ENCODE results near the gene AOC1. TPM values are rescaled to one million over a fixed set of nuclear protein-coding genes. Genes with fewer than 3 reads are reported as not detected.

Gene AOC1
- total RNA-seq, 2 donors from 2014 or later, result not detected

DNA sequence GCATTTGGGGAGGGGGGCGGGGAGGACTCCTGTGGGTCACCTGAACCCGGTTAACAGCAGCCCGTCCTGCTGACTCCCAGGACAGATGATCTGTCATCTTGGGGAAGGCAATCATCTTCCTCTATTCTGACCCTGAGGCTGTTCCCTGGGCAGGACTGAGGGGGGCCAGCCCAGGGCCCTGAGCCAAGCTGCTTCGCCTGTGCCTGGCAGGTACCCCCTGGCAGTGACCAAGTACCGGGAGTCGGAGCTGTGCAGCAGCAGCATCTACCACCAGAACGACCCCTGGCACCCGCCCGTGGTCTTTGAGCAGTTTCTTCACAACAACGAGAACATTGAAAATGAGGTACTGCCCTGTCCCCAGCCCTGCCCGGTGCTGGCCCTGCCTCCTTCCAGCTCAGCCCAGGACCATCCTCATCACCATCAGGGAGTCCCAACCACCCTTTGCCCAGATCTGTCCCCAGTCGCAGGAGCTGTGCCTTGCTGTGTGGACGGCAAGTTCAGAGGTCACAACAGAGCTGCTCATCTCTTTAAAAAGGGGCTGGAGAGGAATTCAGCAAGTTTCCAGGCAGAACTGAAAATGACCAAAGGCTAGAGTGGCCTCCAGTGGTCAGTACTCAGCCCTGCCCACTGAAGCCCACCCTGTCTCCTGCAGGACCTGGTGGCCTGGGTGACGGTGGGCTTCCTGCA, 8.1 kb downstream of the AOC1 start:
- no peak overlapping the region for H3K27ac Mint-ChIP-seq
- H3K36me3 Mint-ChIP-seq (ENCODE audit: low read depth), result no peaks in the 10 kb centered on the region
- no peaks in the 10 kb centered on the region for H3K9me3 Mint-ChIP-seq
- H3K4me1 Mint-ChIP-seq, result no peaks in the 10 kb centered on the region
- peaks cover 11% of the 10 kb centered on the region for H3K27me3 Mint-ChIP-seq
- no peak overlapping the region for H3K4me3 Mint-ChIP-seq
- ATAC-seq (replicated peaks), result no peak

DNA sequence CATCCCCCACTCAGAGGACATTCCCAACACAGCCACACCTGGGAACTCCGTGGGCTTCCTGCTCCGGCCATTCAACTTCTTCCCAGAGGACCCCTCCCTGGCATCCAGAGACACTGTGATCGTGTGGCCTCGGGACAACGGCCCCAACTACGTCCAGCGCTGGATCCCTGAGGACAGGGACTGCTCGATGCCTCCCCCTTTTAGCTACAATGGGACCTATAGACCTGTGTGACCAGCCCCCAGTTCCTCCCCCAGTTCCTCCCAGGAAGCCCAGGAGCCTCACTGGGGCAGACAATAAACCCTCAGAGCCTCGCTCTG, 8.6 kb downstream of the AOC1 start:
- Mint-ChIP-seq H3K27ac (no peak overlapping the region), H3K4me3 (no peak overlapping the region), H3K4me1 (no peaks in the 10 kb centered on the region), H3K36me3 (ENCODE audit: low read depth) (no peaks in the 10 kb centered on the region), H3K9me3 (no peaks in the 10 kb centered on the region), H3K27me3 (peaks cover 9% of the 10 kb centered on the region)
- no peak for ATAC-seq (replicated peaks)

DNA sequence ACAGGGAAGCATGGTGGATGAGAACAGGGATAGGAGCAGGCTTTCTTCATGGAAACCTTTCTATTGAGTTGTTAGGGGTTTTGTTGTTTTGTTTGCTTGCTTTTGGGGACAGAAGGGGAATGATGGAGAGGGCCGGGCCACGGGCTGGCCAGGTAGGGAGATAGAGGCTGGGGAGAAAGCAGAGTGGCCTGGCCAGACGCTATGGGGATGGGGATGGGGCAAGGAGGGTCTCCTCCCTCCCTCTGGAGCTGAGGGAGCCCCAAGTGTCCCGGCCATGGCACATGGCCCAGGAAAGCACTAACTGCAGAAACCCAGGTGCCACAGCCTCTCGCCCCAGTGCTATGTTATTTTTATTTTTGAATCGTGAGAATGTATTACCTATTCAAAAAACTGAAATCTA, 10.0 kb downstream of the AOC1 start:
- no peak for ATAC-seq (replicated peaks)
- no peaks in the 10 kb centered on the region for H3K4me1 Mint-ChIP-seq
- H3K4me3 Mint-ChIP-seq, result no peak overlapping the region
- peaks cover 7% of the 10 kb centered on the region for H3K27me3 Mint-ChIP-seq
- no peaks in the 10 kb centered on the region for H3K36me3 Mint-ChIP-seq (ENCODE audit: low read depth)
- no peaks in the 10 kb centered on the region for H3K9me3 Mint-ChIP-seq
- no peak overlapping the region for H3K27ac Mint-ChIP-seq

DNA sequence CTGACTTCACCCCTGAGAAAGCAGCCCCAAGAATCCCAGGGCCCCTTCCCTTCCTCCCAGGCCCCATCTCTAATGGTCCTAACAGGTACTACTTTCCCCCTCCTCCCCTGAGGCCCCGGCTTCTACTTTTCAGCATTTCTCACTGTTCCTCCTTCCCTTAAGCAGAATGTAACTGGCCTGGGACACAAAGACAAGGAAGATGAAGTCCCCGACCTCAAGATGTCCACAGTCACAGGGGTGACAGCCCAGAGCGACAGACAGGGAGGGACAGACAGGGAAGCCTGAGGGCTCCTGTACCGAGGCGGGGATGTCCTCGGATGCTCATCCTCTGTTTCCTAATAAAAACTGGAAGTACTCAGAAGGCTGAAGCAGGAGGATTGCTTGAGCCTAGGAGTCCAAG, 11.6 kb downstream of the AOC1 start:
- Mint-ChIP-seq H3K27ac (no peak overlapping the region), H3K27me3 (peaks cover 11% of the 10 kb centered on the region), H3K4me3 (no peak overlapping the region), H3K4me1 (no peaks in the 10 kb centered on the region), H3K9me3 (no peaks in the 10 kb centered on the region), H3K36me3 (ENCODE audit: low read depth) (no peaks in the 10 kb centered on the region)
- no peak for ATAC-seq (replicated peaks)

DNA sequence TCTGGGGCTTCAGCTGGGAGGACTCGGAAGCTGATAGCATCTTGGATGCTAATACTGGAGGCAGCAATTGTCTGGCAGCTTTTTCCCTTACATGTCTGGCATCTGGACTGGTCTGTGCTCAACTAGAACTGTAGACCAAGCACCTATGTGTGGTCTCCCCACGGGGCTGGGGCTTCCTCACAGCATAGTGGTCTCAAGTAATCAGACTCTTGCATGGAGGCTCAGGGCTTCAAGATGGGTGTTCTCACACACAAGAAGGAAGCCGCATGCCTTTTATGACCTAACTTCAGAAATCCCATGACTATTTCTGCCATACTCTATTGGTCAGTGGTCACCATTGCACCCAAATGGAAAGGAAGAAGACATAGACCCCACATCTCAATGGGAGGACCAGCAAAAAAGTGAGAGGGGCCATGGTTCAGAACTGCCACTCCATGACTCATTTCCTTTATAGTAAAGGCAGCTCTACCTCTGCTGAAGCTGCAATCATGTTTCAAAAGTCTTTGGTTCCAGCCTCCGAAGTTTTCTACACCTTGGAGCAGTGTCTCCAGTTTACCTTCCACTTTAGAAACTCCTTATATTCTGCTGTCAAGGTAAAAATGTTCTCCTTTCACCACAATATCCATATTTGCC, 14.7 kb downstream of the AOC1 start:
- no peaks in the 10 kb centered on the region for H3K4me1 Mint-ChIP-seq
- no peaks in the 10 kb centered on the region for H3K36me3 Mint-ChIP-seq (ENCODE audit: low read depth)
- H3K9me3 Mint-ChIP-seq, result no peaks in the 10 kb centered on the region
- H3K4me3 Mint-ChIP-seq, result no peak overlapping the region
- ATAC-seq (replicated peaks), result no peak
- no peak overlapping the region for H3K27ac Mint-ChIP-seq
- peaks cover 12% of the 10 kb centered on the region for H3K27me3 Mint-ChIP-seq

DNA sequence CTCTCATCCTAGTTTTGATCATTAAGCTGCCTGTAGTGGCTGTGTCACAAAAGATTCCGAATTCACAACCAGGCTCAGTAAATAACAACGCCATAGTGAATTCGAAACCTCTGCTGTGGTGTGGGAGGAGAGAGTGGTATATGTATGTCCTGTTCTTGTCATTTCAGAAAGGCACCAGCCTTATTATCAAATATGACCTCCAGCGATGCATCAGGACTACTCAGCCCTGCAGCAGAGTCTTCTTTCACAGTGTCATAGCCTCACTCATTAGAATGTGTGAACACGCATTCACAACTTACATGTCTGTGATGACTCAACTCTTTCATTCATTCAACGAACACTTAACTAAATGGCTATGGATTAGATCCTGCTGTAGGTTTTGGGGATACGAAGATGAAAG, 15.3 kb downstream of the AOC1 start:
- Mint-ChIP-seq H3K4me3 (no peak overlapping the region), H3K9me3 (no peaks in the 10 kb centered on the region), H3K27ac (no peak overlapping the region), H3K27me3 (peaks cover 10% of the 10 kb centered on the region), H3K36me3 (ENCODE audit: low read depth) (no peaks in the 10 kb centered on the region), H3K4me1 (no peaks in the 10 kb centered on the region)
- ATAC-seq (replicated peaks), result peak; percentile 95

DNA sequence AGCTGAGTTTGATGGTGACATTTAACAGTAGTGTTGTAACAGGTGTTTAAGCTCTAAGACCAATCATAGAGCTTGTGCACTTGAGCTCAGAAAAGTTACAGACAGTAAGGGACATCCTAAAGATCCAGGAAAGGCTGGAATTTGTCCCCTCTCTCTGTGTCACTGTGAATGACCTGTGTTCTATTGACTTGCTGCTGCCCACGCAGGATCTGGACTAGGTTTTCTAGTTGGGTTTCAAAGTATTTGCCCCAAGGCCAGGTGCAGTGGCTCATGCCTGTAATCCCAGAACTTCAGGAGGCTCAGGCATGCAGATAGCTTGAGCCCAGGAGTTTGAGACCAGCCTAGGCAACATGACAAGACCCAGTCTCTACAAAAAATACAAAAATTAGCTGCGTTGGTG, 17.1 kb downstream of the AOC1 start:
- Mint-ChIP-seq H3K4me1 (no peaks in the 10 kb centered on the region), H3K27me3 (peaks cover 10% of the 10 kb centered on the region)

DNA sequence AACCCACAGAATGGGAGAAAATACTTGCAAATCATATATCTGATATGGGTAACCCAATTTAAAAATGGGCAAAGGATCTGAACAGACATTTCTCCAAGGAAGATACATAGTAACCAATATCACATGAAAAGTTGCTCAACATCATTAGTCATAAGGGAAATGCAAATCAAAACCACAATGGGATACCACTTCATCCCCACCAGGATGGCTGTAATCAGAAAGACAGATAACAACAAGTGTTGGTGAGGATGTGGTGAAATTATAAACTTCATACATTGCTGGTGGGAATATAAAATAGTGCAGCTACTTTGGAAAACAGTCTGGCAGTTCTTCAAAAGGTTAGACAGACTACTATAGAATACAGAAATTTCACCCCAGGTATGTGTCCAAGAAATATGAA, 19.3 kb downstream of the AOC1 start:
- Mint-ChIP-seq H3K4me3 (no peak overlapping the region), H3K27ac (no peak overlapping the region), H3K36me3 (ENCODE audit: low read depth) (no peaks in the 10 kb centered on the region), H3K9me3 (no peaks in the 10 kb centered on the region), H3K4me1 (peaks cover 6% of the 10 kb centered on the region), H3K27me3 (peaks cover 8% of the 10 kb centered on the region)
- no peak for ATAC-seq (replicated peaks)

More for the DNA sequence above, 17.1 kb downstream of the AOC1 start:
- no peak for ATAC-seq (replicated peaks)
- Mint-ChIP-seq H3K36me3 (ENCODE audit: low read depth) (no peaks in the 10 kb centered on the region), H3K27ac (no peak overlapping the region), H3K9me3 (no peaks in the 10 kb centered on the region), H3K4me3 (no peak overlapping the region)

DNA sequence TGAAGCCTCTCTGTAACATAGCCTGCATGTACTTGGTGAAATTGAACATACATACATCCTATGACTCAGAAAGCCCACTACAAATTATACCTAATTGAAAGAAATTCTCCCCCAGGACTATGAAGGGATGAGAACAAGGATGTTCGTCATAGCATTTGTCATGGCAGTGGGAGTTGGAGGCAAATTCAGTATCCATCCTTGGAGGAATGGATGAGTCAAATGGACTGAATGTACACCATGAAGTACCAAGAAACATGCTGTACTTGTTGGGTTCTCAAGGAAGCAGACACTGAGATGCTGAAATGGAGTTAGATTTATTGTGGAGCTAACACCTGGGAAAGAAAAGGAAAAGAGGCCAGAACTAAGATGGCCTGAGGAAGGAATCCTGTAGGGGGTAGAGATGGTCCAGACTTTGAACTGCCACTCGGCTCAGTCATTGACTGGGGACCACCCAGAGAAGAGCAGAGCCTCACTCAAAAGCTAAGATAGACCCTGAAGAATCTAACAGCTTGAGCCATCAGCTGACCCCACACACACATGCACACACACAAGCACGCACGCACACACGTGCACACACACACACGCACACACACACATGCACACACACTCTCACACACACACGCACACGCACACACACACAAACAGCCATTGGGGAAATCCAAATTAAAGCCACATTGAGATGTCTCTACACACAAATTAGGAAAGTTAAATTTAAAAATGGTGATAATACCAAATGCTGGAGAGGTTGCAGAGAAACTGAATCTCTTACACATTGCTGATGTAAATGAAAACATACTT, 22.3 kb downstream of the AOC1 start:
- H3K4me3 Mint-ChIP-seq, result no peak overlapping the region
- ATAC-seq (replicated peaks), result no peak
- no peaks in the 10 kb centered on the region for H3K36me3 Mint-ChIP-seq (ENCODE audit: low read depth)

DNA sequence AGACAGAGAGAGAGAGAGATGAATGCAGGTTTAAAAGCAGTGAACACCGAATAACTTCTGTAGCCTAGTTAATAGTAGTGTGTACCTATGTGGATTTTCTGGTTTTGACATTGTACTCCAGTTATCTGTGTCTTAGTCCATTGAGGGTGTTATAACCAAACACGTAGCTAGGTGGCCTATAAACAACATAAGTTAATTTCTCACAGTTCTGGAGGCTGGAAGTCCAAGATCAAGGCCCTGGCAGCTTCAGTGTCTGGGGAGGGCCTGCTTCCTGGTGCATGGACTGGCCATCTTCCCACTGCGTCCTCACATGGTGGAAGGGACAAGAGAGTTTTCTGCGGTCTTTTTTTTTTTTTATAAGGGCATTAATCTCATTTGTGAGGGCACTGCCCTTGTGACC, 23.5 kb downstream of the AOC1 start:
- Mint-ChIP-seq H3K4me1 (peaks cover 9% of the 10 kb centered on the region), H3K9me3 (peaks cover 11% of the 10 kb centered on the region), H3K27ac (no peak overlapping the region), H3K36me3 (ENCODE audit: low read depth) (no peaks in the 10 kb centered on the region), H3K27me3 (peaks cover 3% of the 10 kb centered on the region), H3K4me3 (no peak overlapping the region)
- no peak for ATAC-seq (replicated peaks)

More for the DNA sequence above, 22.3 kb downstream of the AOC1 start:
- Mint-ChIP-seq H3K9me3 (peaks cover 1% of the 10 kb centered on the region), H3K27ac (no peak overlapping the region), H3K27me3 (peaks cover 3% of the 10 kb centered on the region), H3K4me1 (peaks cover 9% of the 10 kb centered on the region)

DNA sequence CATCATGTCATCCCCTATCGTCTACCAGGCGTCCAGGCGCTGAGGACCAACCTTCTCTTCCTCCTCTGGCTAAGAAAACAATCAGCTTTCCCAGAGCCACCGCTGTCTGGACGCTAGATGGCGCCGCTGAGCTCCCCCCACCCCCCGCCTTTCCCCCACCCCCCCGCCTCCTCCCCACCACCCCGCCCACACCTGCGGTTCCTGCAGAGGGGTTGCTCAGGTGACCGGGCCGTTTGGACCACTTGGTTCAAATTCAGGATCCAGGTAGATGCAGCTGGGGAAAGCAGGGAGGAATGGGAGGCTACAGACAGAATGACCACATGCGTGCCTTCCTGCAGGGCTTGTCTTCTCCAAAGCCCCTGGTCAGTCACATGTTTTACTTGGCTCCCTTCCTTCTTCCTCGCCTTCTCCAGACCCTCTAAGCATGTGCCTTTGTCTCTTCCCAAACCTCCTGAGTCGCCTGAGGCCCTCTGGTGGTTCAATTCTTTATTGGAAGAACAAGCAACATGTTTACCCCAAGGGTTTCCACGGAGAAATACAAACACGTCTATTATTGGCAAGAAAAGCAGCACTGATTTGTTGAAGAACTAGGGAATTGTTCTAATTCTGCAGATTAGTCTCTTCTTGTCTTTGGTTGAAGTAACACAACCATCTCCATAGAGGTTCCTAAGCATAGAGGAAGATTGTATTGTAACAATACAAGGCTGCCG, 24.7 kb downstream of the AOC1 start:
- Mint-ChIP-seq H3K27ac (no peak overlapping the region), H3K27me3 (no peaks in the 10 kb centered on the region), H3K4me1 (peaks cover 9% of the 10 kb centered on the region), H3K4me3 (peak overlapping the region; percentile 8), H3K9me3 (peaks cover 16% of the 10 kb centered on the region), H3K36me3 (ENCODE audit: low read depth) (no peaks in the 10 kb centered on the region)
- peak; percentile 47 for ATAC-seq (replicated peaks)

DNA sequence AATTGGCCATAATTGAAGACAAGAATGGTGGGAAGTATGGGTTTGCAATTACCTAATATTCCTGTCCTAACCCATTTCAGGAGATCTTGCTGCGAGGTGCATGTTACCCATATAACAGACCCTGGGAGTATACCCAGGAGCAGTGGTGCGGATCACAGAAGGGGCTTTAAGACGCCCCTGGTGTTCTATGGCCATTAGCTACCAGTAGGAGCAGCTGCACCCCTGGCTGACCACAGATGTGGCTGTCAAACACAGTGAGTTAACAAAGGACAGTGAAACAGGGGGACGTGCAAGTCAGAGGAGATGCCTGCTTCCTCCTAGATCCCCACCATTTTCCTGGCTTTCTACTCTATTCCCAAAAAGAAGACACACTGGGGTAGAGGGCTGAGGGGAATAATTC, 25.2 kb downstream of the AOC1 start:
- Mint-ChIP-seq H3K36me3 (ENCODE audit: low read depth) (no peaks in the 10 kb centered on the region), H3K27me3 (no peaks in the 10 kb centered on the region), H3K4me3 (no peak overlapping the region), H3K4me1 (peaks cover 9% of the 10 kb centered on the region), H3K27ac (no peak overlapping the region), H3K9me3 (peaks cover 21% of the 10 kb centered on the region)
- no peak for ATAC-seq (replicated peaks)

DNA sequence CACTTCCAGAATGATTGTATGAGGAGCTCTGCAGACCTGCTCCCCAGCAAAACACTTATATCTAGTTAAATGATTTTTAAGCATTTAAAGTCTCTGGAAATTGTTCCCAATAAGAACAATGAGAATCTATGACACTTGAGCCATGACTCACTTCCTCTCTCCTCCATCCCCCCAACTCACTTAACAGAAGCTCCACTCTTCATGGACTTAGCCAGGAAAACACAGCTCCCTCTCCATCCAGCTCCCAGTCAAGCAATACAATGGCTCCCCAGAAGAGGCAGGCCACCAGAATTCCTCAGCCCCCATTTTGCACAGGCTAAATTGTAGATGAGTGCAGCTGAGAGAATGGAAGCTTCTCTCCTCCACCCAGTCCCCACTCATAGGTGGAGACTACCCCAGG, 27.0 kb downstream of the AOC1 start:
- H3K4me1 Mint-ChIP-seq, result peaks cover 9% of the 10 kb centered on the region
- ATAC-seq (replicated peaks), result no peak
- no peak overlapping the region for H3K27ac Mint-ChIP-seq
- no peaks in the 10 kb centered on the region for H3K27me3 Mint-ChIP-seq
- H3K9me3 Mint-ChIP-seq, result peaks cover 27% of the 10 kb centered on the region
- H3K4me3 Mint-ChIP-seq, result no peak overlapping the region
- H3K36me3 Mint-ChIP-seq (ENCODE audit: low read depth), result no peaks in the 10 kb centered on the region

DNA sequence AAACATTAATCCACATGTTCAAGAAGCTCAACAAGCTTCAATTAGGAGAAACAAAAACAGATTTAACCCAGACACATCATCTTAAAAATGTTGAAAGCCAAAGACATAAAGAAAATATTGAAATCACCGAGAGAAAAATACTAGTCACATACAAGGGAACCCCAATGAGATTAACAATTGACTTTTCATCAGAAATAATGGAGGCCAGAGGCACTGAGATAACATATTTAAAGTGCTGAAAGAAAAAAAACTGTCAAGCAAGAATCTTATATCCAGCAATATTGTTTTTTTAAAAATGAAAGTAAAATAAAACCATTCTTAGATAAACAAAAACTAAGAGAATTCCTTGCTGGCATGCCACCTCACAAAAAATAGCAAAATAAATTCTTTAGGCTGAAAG, 28.9 kb downstream of the AOC1 start:
- ATAC-seq (replicated peaks), result no peak
- H3K4me3 Mint-ChIP-seq, result no peak overlapping the region
- peaks cover 3% of the 10 kb centered on the region for H3K4me1 Mint-ChIP-seq
- H3K9me3 Mint-ChIP-seq, result peaks cover 37% of the 10 kb centered on the region
- no peaks in the 10 kb centered on the region for H3K36me3 Mint-ChIP-seq (ENCODE audit: low read depth)
- no peaks in the 10 kb centered on the region for H3K27me3 Mint-ChIP-seq
- H3K27ac Mint-ChIP-seq, result no peak overlapping the region
